A549 (cell line): ENCODE results near the gene MBNL2. TPM values are rescaled to one million over a fixed set of nuclear protein-coding genes. Genes with fewer than 3 reads are reported as not detected.
A peak's percentile ranks its signal among the peaks of the same experiment; 100 is the strongest.

Experiments used
- ATAC-seq, 2 experiments: fragments of 200-7000 bp in 1 of 2; fragments of >200 bp in 1 of 2; cut with Nextera tagmentation in 1 of 2; cut with Tn5 transposase in 1 of 2; 3 replicates each; pipeline versions ENCODE4 v1.8.0 to v1.9.1; 2018 to 2020; ENCODE audit warnings: mild to moderate bottlenecking in 1 of 2, moderate library complexity in 1 of 2
- CTCF ChIA-PET: fragments of 300-600 bp; sonication (Branson Sonifier 250); formaldehyde crosslinking; extraction: SDS; loops from one replicate; lab custom pipeline; 2021; ENCODE audit warnings: antibody characterized with exemption, inconsistent platforms; lab: Yijun Ruan, JAX
- POLR2A ChIA-PET: fragments of 350-600 bp; formaldehyde crosslinking; extraction: SDS; loops from one replicate; lab custom pipeline; 2021; ENCODE audit warnings: antibody characterized with exemption, inconsistent platforms; lab: Yijun Ruan, JAX
- DNase-seq, 2 experiments: peaks; one replicate each; pipeline versions ENCODE4 v3.0.0 to v3.0.0-alpha.2; 2011 to 2016; ENCODE audit warnings: low read depth in 1 of 2, low spot score in 1 of 2
- FAIRE-seq: peaks from 2 replicates; lab custom pipeline; 2011; peaks lifted over from hg19 to GRCh38; lab: Jason Lieb, UNC
- H3K27ac ChIP-seq, 2 experiments: fragments of >200 bp; sonication (Bioruptor Twin); formaldehyde crosslinking; 3 replicates each; pipeline ENCODE4 v1.5.1; 2016 to 2017
- H3K4me1 ChIP-seq: fragments of >200 bp; sonication (Bioruptor Twin); formaldehyde crosslinking; 3 replicates; pipeline ENCODE4 v1.6.1; 2016
- H3K4me2 ChIP-seq: fragments of >200 bp; sonication (Bioruptor Twin); formaldehyde crosslinking; 3 replicates; pipeline ENCODE4 v1.6.1; 2016
- H3K4me3 ChIP-seq: fragments of >200 bp; sonication (Bioruptor Twin); formaldehyde crosslinking; 3 replicates; pipeline ENCODE4 v1.5.1; 2016
- H3K9me3 ChIP-seq: fragments of >200 bp; sonication (Bioruptor Twin); formaldehyde crosslinking; 3 replicates; pipeline ENCODE4 v1.6.1; 2016
- BHLHE40 ChIP-seq: IDR thresholded peaks from 2 replicates; pipeline ENCODE4 v1.6.1; 2012; ENCODE audit warnings: low read depth, low read length, inconsistent platforms
- EHF ChIP-seq: fragments of 250-450 bp; sonication (Bioruptor Pico); IDR thresholded peaks from 2 replicates; pipeline ENCODE4 v1.5.0; 2020; ENCODE audit warnings: mild to moderate bottlenecking
- EP300 ChIP-seq, 2 experiments: fragments of >200 bp; sonication (Bioruptor Twin); formaldehyde crosslinking; IDR thresholded peaks; 2 replicates in 1 of 2; 3 replicates in 1 of 2; pipeline ENCODE4 v1.6.1; 2016 to 2017
- FOSL2 ChIP-seq, 2 experiments: fragments of 450-650 bp in 1 of 2; fragments of >200 bp in 1 of 2; sonication (Bioruptor Twin) in 1 of 2; formaldehyde crosslinking; IDR thresholded peaks; 2 replicates each; pipeline versions ENCODE4 v1.5.0 to v1.6.1; 2016 to 2020; ENCODE audit warnings: mild to moderate bottlenecking in 1 of 2, moderate library complexity in 1 of 2
- FOXS1 ChIP-seq: fragments of 250-450 bp; sonication (Bioruptor Pico); IDR thresholded peaks from 2 replicates; pipeline ENCODE4 v1.5.0; 2020; ENCODE audit warnings: mild to moderate bottlenecking, moderate library complexity
- HOXB5 ChIP-seq: fragments of 250-450 bp; sonication (Bioruptor Pico); IDR thresholded peaks from 2 replicates; pipeline ENCODE4 v1.5.0; 2020; ENCODE audit warnings: mild to moderate bottlenecking, moderate library complexity
- JUN ChIP-seq, 2 experiments: fragments of >200 bp; sonication (Bioruptor Twin); formaldehyde crosslinking; IDR thresholded peaks; 2 replicates in 1 of 2; 3 replicates in 1 of 2; pipeline ENCODE4 v1.6.1; 2016 to 2017
- KDM5A ChIP-seq: fragments of 200-600 bp; sonication (generic); IDR thresholded peaks from 2 replicates; pipeline ENCODE4 v1.6.1; 2016; ENCODE audit warnings: antibody characterized with exemption, mild to moderate bottlenecking
- NR3C1 ChIP-seq: fragments of >200 bp; sonication (Bioruptor Twin); formaldehyde crosslinking; IDR thresholded peaks from 3 replicates; pipeline ENCODE4 v1.6.1; 2017
- PHF8 ChIP-seq: fragments of 200-600 bp; sonication (generic); IDR thresholded peaks from 2 replicates; pipeline ENCODE4 v1.6.1; 2016; ENCODE audit warnings: low read depth, mild to moderate bottlenecking, antibody characterized with exemption, moderate library complexity, borderline replicate concordance
- POLR2A ChIP-seq: IDR thresholded peaks from 2 replicates; pipeline ENCODE4 v1.6.1; 2012; ENCODE audit warnings: mild to moderate bottlenecking, low read length
- POLR2AphosphoS2 ChIP-seq: conservative IDR thresholded peaks from 2 replicates; pipeline ENCODE4 v1.6.1; 2012; ENCODE audit warnings: low read length, improper control_type of control experiment, inconsistent platforms
- RFX5 ChIP-seq: fragments of 450-650 bp; IDR thresholded peaks from 2 replicates; pipeline ENCODE4 v1.7.1; 2014; ENCODE audit warnings: antibody characterized with exemption, mild to moderate bottlenecking, moderate library complexity
- RNF2 ChIP-seq: fragments of 200-600 bp; sonication (generic); IDR thresholded peaks from 2 replicates; pipeline ENCODE4 v1.6.1; 2016; ENCODE audit warnings: low read depth, mild to moderate bottlenecking, antibody characterized with exemption, moderate library complexity, borderline replicate concordance
- SMC3 ChIP-seq: fragments of >200 bp; sonication (Bioruptor Twin); formaldehyde crosslinking; IDR thresholded peaks from 3 replicates; pipeline ENCODE4 v1.6.1; 2018; ENCODE audit warnings: inconsistent platforms
- TFCP2L1 ChIP-seq: fragments of 250-450 bp; sonication (Bioruptor Pico); IDR thresholded peaks from 2 replicates; pipeline ENCODE4 v1.5.0; 2021; ENCODE audit warnings: mild to moderate bottlenecking
- ZC3H11A ChIP-seq: fragments of 450-650 bp; IDR thresholded peaks from 2 replicates; pipeline ENCODE4 v1.6.1; 2014; ENCODE audit warnings: antibody characterized with exemption, mild to moderate bottlenecking
- ZSCAN20 ChIP-seq: fragments of 250-450 bp; sonication (Bioruptor Pico); IDR thresholded peaks from 2 replicates; pipeline ENCODE4 v1.8.0; 2022; ENCODE audit warnings: mild to moderate bottlenecking, moderate library complexity
- WGBS: methylation state at CpG from one replicate; pipeline ENCODE4 v1.1.6; 2017; ENCODE audit errors: missing lambda C conversion rate; 5-methylcytosine and 5-hydroxymethylcytosine counted together
- polyA minus RNA-seq: library from RNA; depleted of rRNA, polyadenylated mRNA; stranded (reverse); fragments of >200 nt; gene quantifications from 2 replicates; pipeline ENCODE4 v1.2.3, GENCODE V29; 2011; rRNA and poly(A)+ RNA removed
- polyA plus RNA-seq, 4 experiments: library from polyadenylated mRNA; depleted of rRNA in 3 of 4; stranded (reverse); fragments of >200 nt; fragmentation: RNase III in 1 of 4; extraction: RNeasy Plus Mini Kit Qiagen cat#74134 plus additional on column Dnase treatment in 1 of 4; gene quantifications; 2 replicates in 3 of 4; 3 replicates in 1 of 4; pipeline ENCODE4 v1.2.3, GENCODE V29; 2011 to 2017
- TF ChIP-seq, protein P1 (sequence below): fragments of 250-450 bp; sonication (Bioruptor Pico); IDR thresholded peaks from 2 replicates; pipeline ENCODE4 v1.5.0; 2020; ENCODE audit warnings: low read depth, mild to moderate bottlenecking, moderate library complexity
- TF ChIP-seq, protein P2 (sequence below): IDR thresholded peaks from 2 replicates; pipeline ENCODE4 v1.6.1; 2012; ENCODE audit warnings: low read depth, borderline replicate concordance

The MBNL2 gene, protein sequence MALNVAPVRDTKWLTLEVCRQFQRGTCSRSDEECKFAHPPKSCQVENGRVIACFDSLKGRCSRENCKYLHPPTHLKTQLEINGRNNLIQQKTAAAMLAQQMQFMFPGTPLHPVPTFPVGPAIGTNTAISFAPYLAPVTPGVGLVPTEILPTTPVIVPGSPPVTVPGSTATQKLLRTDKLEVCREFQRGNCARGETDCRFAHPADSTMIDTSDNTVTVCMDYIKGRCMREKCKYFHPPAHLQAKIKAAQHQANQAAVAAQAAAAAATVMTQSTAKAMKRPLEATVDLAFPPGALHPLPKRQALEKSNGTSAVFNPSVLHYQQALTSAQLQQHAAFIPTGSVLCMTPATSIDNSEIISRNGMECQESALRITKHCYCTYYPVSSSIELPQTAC
- 20.6 and 25.9 TPM in 2 replicates for polyA plus RNA-seq (2011; rRNA removed)
- 4.6 and 6.1 TPM in 2 replicates for polyA plus RNA-seq (2012; cell fraction: cytosol; rRNA removed)
- polyA plus RNA-seq (2012; cell fraction: nucleus; rRNA removed) = 6.1 and 8.6 TPM in 2 replicates
- 15.4 to 21.3 TPM (median 18.7 TPM) in 3 replicates for polyA plus RNA-seq (2017; fragmentation: RNase III; extraction: RNeasy Plus Mini Kit Qiagen cat#74134 plus additional on column Dnase treatment)
- 37.8 and 44.0 TPM in 2 replicates for polyA minus RNA-seq

DNA sequence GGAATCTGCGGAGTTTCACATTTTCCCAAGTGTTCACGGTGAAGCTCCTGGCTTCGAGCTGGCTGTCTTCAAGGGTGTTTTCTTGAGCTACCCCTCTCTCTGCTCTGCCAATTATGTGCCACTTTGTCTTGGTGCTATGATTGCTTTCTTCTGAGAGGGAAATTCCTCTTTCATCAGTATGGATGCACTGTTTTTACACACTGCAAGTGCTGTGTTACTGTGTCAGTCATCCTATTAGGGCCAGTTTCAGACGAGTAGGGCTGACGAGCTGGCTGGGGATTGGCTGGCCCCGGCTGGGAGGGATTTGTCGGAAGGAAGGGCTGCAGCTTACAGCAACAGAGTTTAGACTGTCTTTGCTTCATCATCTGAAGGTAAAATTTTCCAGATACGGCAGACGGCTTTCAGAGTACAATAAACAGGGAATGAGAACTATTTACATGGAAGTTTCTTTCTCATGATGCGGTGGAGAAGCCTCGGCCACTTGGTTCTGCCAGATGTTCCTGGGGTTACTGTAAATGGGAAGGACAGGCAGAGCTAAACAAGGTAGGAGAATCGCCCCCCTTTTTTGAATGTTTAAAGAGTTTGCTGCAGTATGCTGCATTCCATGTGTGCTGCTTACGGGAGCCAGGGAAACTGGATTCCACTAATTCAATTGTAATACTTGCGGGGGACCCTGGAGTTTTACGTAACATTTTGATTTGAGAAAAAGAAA lies at the start of gene MBNL2:
MBNL2 (plus strand) TSS at position 345 of the 712 bp plus-strand sequence. CDS start 53,903 bp downstream, outside the sequence.
- FAIRE-seq = no peak
- Histone ChIP-seq H3K4me3 (peak within 1 kb of the TSS; percentile 65), H3K9me3 (no peaks in the 10 kb centered on the region), H3K4me2 (peak within 1 kb of the TSS; percentile 85), H3K4me1 (peaks cover 34% of the 10 kb centered on the region), H3K27ac (peak within 1 kb of the TSS; percentile 73 to 84)
- peak; percentile 99 to 100 for ATAC-seq
- ChIA-PET CTCF (interaction anchor here (0.6 to 3.7 kb wide), 8 partner anchors 10 to 138 kb away, joined by 3 to 22 read pairs (median 6); no protein-coding TSS in a partner anchor), POLR2A (interaction anchor here (0.9 to 1.5 kb wide), 7 partner anchors 16 to 114 kb away, joined by 3 to 6 read pairs (median 6); no protein-coding TSS in a partner anchor)
- DNase-seq = peak; percentile 67 to 87
- 9% methylated on average over 15 of the region's 15 CpGs for WGBS
- TF ChIP-seq, protein P1, sequence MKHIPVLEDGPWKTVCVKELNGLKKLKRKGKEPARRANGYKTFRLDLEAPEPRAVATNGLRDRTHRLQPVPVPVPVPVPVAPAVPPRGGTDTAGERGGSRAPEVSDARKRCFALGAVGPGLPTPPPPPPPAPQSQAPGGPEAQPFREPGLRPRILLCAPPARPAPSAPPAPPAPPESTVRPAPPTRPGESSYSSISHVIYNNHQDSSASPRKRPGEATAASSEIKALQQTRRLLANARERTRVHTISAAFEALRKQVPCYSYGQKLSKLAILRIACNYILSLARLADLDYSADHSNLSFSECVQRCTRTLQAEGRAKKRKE (CRISPR knock-in tag) = no peak
- TF ChIP-seq JUN (IDR thresholded peaks at IDR 0.05) (peak in 1 of 2 experiments; percentile 27; a peak in 1 of 5 replicates), FOSL2 (IDR thresholded peaks at IDR 0.05) (no peak), FOSL2 (CRISPR knock-in tag; IDR thresholded peaks at IDR 0.05) (no peak), ZC3H11A (no peak), EP300 (IDR thresholded peaks at IDR 0.05) (no peak), POLR2A (0 out of 2 replicates have a peak, but pooled peaks have one; percentile 16), RNF2 (no peak), RFX5 (peak; percentile 78; the same call in 1 of the 2 replicates), SMC3 (0 out of 3 replicates have a peak, but pooled peaks have one; percentile 20), HOXB5 (CRISPR knock-in tag) (no peak)

DNA sequence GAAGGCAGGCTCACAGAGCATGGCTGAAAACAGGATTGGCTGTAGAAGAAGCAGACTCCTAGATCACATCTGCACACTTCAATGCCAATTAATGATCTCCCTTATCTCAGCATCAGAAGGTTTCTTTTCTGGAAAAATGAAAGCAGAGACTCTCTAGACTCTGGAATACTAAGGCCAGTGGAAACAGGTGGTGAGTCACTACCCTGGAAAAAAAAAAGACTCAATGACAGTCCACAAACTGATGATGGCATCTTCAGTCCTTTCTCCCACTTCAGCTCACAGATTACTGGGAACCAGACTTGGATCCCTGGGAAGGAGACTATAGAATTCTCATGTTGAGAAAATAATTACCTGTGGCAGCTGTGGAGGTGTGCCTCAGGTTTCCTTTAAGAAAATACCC lies 47.5 kb upstream of the MBNL2 start:
- no peaks in the 10 kb centered on the region for H3K9me3 ChIP-seq
- DNase-seq (no peak), FAIRE-seq (no peak), ATAC-seq (no peak)
- no peaks in the 10 kb centered on the region for H3K4me1 ChIP-seq
- TF ChIP-seq BHLHE40 = no peak
- no peak for TF ChIP-seq FOXS1 (CRISPR knock-in tag)
- TF ChIP-seq, protein P2, sequence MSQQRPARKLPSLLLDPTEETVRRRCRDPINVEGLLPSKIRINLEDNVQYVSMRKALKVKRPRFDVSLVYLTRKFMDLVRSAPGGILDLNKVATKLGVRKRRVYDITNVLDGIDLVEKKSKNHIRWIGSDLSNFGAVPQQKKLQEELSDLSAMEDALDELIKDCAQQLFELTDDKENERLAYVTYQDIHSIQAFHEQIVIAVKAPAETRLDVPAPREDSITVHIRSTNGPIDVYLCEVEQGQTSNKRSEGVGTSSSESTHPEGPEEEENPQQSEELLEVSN = no peak
- no peak for TF ChIP-seq KDM5A
- TF ChIP-seq PHF8 = no peak
- no peak for TF ChIP-seq POLR2A
- TF ChIP-seq EHF (CRISPR knock-in tag) = no peak
- TF ChIP-seq, all 56 proteins: peak for 0
- ChIA-PET POLR2A (no interaction called here), CTCF (no interaction called here)
- no peak overlapping the region for H3K27ac ChIP-seq
- H3K4me2 ChIP-seq = no peak overlapping the region
- no peak overlapping the region for H3K4me3 ChIP-seq

DNA sequence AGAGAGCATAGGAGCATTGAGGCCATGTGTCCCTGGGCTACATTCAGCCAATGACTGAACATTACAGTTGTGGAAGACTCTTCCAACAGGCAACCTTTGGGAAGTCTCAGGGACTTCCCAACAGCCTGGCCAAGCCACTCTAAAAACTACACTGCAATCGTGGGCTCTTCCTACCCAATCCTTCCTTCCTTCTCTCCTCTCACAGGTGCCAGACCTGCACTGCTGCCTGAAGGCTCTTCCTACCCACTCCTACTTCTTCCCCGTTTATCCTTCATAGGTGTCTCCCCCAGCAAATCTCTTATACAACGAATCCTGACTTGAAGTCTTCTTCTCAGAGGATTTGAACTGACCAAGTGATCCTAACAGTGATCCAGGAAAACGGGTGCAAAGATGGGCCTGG lies 47.1 kb upstream of the MBNL2 start:
- 58% methylated on average over 4 of the region's 4 CpGs for WGBS
- no peak overlapping the region for H3K4me2 ChIP-seq
- no peak for DNase-seq
- CTCF ChIA-PET = no interaction called here
- no peak overlapping the region for H3K4me3 ChIP-seq
- FAIRE-seq = no peak
- POLR2A ChIA-PET = no interaction called here
- no peak for ATAC-seq
- TF ChIP-seq ZSCAN20 (no peak), POLR2AphosphoS2 (no peak), NR3C1 (no peak), TFCP2L1 (CRISPR knock-in tag) (no peak), ZC3H11A (no peak)
- TF ChIP-seq, protein P2 = no peak
- H3K27ac ChIP-seq = no peak overlapping the region
- no peaks in the 10 kb centered on the region for H3K4me1 ChIP-seq
- H3K9me3 ChIP-seq = no peaks in the 10 kb centered on the region
